GM15510 (cell line): ENCODE measurements around the gene IZUMO1.

Experiments used
- POLR2A ChIP-seq: IDR thresholded peaks from 3 replicates; pipeline ENCODE4 v1.6.1; 2011; ENCODE audit warnings: borderline replicate concordance; ENCODE audit not compliant: insufficient read length; ENCODE audit errors: extremely low read depth

IZUMO1 gene

GRCh38 chr19:48746738-48747575 is at the start of gene IZUMO1:
Gene IZUMO1 (minus strand): TSS chr19:48746909. CDS start chr19:48745859, 1,050 bp downstream.
- TF ChIP-seq POLR2A: no peak

- no peak for TF ChIP-seq POLR2A
Measured at GRCh38 chr19:48795685-48796070, 49.0 kb upstream of the IZUMO1 start.

GRCh38 chr19:48795055-48795684 is 48.5 kb upstream of the IZUMO1 start:
- peak; percentile 43 for TF ChIP-seq POLR2A

- TF ChIP-seq POLR2A: no peak
Measured at GRCh38 chr19:48794291-48794690, 47.6 kb upstream of the IZUMO1 start.

- TF ChIP-seq POLR2A: no peak
Measured at GRCh38 chr19:48793271-48793670, 46.6 kb upstream of the IZUMO1 start.

GRCh38 chr19:48784527-48784926 is 37.8 kb upstream of the IZUMO1 start:
- TF ChIP-seq POLR2A: no peak

- no peak for TF ChIP-seq POLR2A
Measured at GRCh38 chr19:48780631-48781391, 34.1 kb upstream of the IZUMO1 start.

GRCh38 chr19:48779636-48780035 is 32.9 kb upstream of the IZUMO1 start:
- TF ChIP-seq POLR2A: no peak

- TF ChIP-seq POLR2A: no peak
Measured at GRCh38 chr19:48777720-48778119, 31.0 kb upstream of the IZUMO1 start.

GRCh38 chr19:48777139-48777538 is 30.4 kb upstream of the IZUMO1 start:
- no peak for TF ChIP-seq POLR2A

GRCh38 chr19:48772503-48772953 is 25.8 kb upstream of the IZUMO1 start:
- no peak for TF ChIP-seq POLR2A

- no peak for TF ChIP-seq POLR2A
Measured at GRCh38 chr19:48770734-48771472, 24.2 kb upstream of the IZUMO1 start.

- TF ChIP-seq POLR2A: no peak
Measured at GRCh38 chr19:48770266-48770665, 23.6 kb upstream of the IZUMO1 start.

GRCh38 chr19:48768994-48769713 is 22.4 kb upstream of the IZUMO1 start:
- no peak for TF ChIP-seq POLR2A
